ENCODE results near the gene MTRFR.

- TF ChIP-seq POLR2A (IDR thresholded peaks at IDR 0.05): no peak
- TF ChIP-seq CTCF (IDR thresholded peaks at IDR 0.05): no peak
Observed at GRCh38 chr12:123251403-123252076, 18.3 kb downstream of the MTRFR start.

Data from uterus (tissue), 2 donors.